Measurements from ENCODE around the gene ARHGAP8. TPM values are rescaled to one million over a fixed set of nuclear protein-coding genes. Genes with fewer than 3 reads are reported as not detected.

Gene ARHGAP8
- total RNA-seq, 2 experiments from 2014 or later: 3.3 to 3.4 TPM

GRCh38 chr22:44727148-44727547 is 25.2 kb upstream of the ARHGAP8 start:
- Mint-ChIP-seq H3K36me3 (ENCODE audit: low read depth) (peaks cover 7% of the 10 kb centered on the region), H3K4me1 (no peaks in the 10 kb centered on the region), H3K27ac (no peak overlapping the region), H3K9me3 (ENCODE audit: low read depth) (no peaks in the 10 kb centered on the region), H3K27me3 (no peaks in the 10 kb centered on the region), H3K4me3 (no peak overlapping the region)
- POLR2A ChIA-PET: no interaction called here
- DNase-seq (no peak), ATAC-seq (no peak)
- intact Hi-C loops (cut with DNase I, micrococcal nuclease): no loop called here
- CTCF ChIA-PET: interaction anchor here (0.6 kb wide), 2 partner anchors 38 to 731 kb away, joined by 3 read pairs; no protein-coding TSS in a partner anchor

- Mint-ChIP-seq H3K27me3 (no peaks in the 10 kb centered on the region), H3K27ac (no peak overlapping the region), H3K4me1 (no peaks in the 10 kb centered on the region), H3K4me3 (no peak overlapping the region), H3K36me3 (ENCODE audit: low read depth) (peaks cover 7% of the 10 kb centered on the region), H3K9me3 (ENCODE audit: low read depth) (no peaks in the 10 kb centered on the region)
- no peak for DNase-seq
- POLR2A ChIA-PET: no interaction called here
- intact Hi-C loops (cut with DNase I, micrococcal nuclease): no loop called here
- CTCF ChIA-PET: interaction anchor here (0.6 kb wide), 1 partner anchor 731 kb away, joined by 3 read pairs; no protein-coding TSS in a partner anchor
- ATAC-seq: no peak
Observed at GRCh38 chr22:44727709-44728108, 24.7 kb upstream of the ARHGAP8 start.

GRCh38 chr22:44728761-44729324 is 23.5 kb upstream of the ARHGAP8 start:
- ChIA-PET CTCF (no interaction called here), POLR2A (no interaction called here)
- H3K27me3 Mint-ChIP-seq: no peaks in the 10 kb centered on the region
- no peaks in the 10 kb centered on the region for H3K4me1 Mint-ChIP-seq
- peaks cover 7% of the 10 kb centered on the region for H3K36me3 Mint-ChIP-seq (ENCODE audit: low read depth)
- no peak overlapping the region for H3K4me3 Mint-ChIP-seq
- H3K27ac Mint-ChIP-seq: no peak overlapping the region
- ATAC-seq (no peak), DNase-seq (no peak)
- no peaks in the 10 kb centered on the region for H3K9me3 Mint-ChIP-seq (ENCODE audit: low read depth)
- intact Hi-C loops (cut with DNase I, micrococcal nuclease): no loop called here

- no peaks in the 10 kb centered on the region for H3K9me3 Mint-ChIP-seq (ENCODE audit: low read depth)
- ATAC-seq (peak; percentile 54), DNase-seq (peak; percentile 28)
- H3K27me3 Mint-ChIP-seq: no peaks in the 10 kb centered on the region
- ChIA-PET POLR2A (no interaction called here), CTCF (interaction anchor here (1.4 kb wide), 1 partner anchor 31 kb away, joined by 3 read pairs; no protein-coding TSS in a partner anchor)
- intact Hi-C loops (cut with DNase I, micrococcal nuclease): no loop called here
- peaks cover 7% of the 10 kb centered on the region for H3K36me3 Mint-ChIP-seq (ENCODE audit: low read depth)
- no peaks in the 10 kb centered on the region for H3K4me1 Mint-ChIP-seq
- no peak overlapping the region for H3K4me3 Mint-ChIP-seq
- no peak overlapping the region for H3K27ac Mint-ChIP-seq
Observed at GRCh38 chr22:44729391-44730021, 22.9 kb upstream of the ARHGAP8 start.

- intact Hi-C loops (cut with DNase I, micrococcal nuclease): no loop called here
- Mint-ChIP-seq H3K27ac (no peak overlapping the region), H3K9me3 (ENCODE audit: low read depth) (no peaks in the 10 kb centered on the region), H3K4me3 (no peak overlapping the region), H3K27me3 (no peaks in the 10 kb centered on the region), H3K4me1 (no peaks in the 10 kb centered on the region), H3K36me3 (ENCODE audit: low read depth) (peaks cover 7% of the 10 kb centered on the region)
- ChIA-PET CTCF (interaction anchor here (1.4 kb wide), 1 partner anchor 32 kb away, joined by 3 read pairs; no protein-coding TSS in a partner anchor), POLR2A (no interaction called here)
- ATAC-seq: no peak
- no peak for DNase-seq
Observed at GRCh38 chr22:44730022-44730393, 22.4 kb upstream of the ARHGAP8 start.

- H3K9me3 Mint-ChIP-seq (ENCODE audit: low read depth): no peaks in the 10 kb centered on the region
- H3K4me3 Mint-ChIP-seq: no peak overlapping the region
- no peaks in the 10 kb centered on the region for H3K4me1 Mint-ChIP-seq
- DNase-seq: no peak
- ChIA-PET CTCF (interaction anchor here (1.4 kb wide), 1 partner anchor 32 kb away, joined by 3 read pairs; no protein-coding TSS in a partner anchor), POLR2A (no interaction called here)
- ATAC-seq: no peak
- no peaks in the 10 kb centered on the region for H3K27me3 Mint-ChIP-seq
- no peak overlapping the region for H3K27ac Mint-ChIP-seq
- H3K36me3 Mint-ChIP-seq (ENCODE audit: low read depth): peaks cover 7% of the 10 kb centered on the region
- intact Hi-C loops (cut with DNase I, micrococcal nuclease): no loop called here
Observed at GRCh38 chr22:44730490-44731356, 21.7 kb upstream of the ARHGAP8 start.

GRCh38 chr22:44731357-44731970 is 20.9 kb upstream of the ARHGAP8 start:
- intact Hi-C loops (cut with DNase I, micrococcal nuclease): no loop called here
- no peaks in the 10 kb centered on the region for H3K9me3 Mint-ChIP-seq (ENCODE audit: low read depth)

GRCh38 chr22:44732017-44732561 is 20.3 kb upstream of the ARHGAP8 start:
- no peaks in the 10 kb centered on the region for H3K9me3 Mint-ChIP-seq (ENCODE audit: low read depth)
- DNase-seq: no peak
- no peak overlapping the region for H3K27ac Mint-ChIP-seq
- no peak for ATAC-seq
- ChIA-PET CTCF (interaction anchor here (0.5 kb wide), 1 partner anchor 27 kb away, joined by 3 read pairs; no protein-coding TSS in a partner anchor), POLR2A (no interaction called here)
- intact Hi-C loops (cut with DNase I, micrococcal nuclease): no loop called here
- no peaks in the 10 kb centered on the region for H3K27me3 Mint-ChIP-seq
- no peaks in the 10 kb centered on the region for H3K4me1 Mint-ChIP-seq
- H3K4me3 Mint-ChIP-seq: no peak overlapping the region
- H3K36me3 Mint-ChIP-seq (ENCODE audit: low read depth): peaks cover 7% of the 10 kb centered on the region

More at GRCh38 chr22:44731357-44731970, 20.9 kb upstream of the ARHGAP8 start:
- ChIA-PET CTCF (no interaction called here), POLR2A (no interaction called here)
- Mint-ChIP-seq H3K36me3 (ENCODE audit: low read depth) (peaks cover 7% of the 10 kb centered on the region), H3K4me1 (no peaks in the 10 kb centered on the region), H3K27ac (no peak overlapping the region), H3K4me3 (no peak overlapping the region), H3K27me3 (no peaks in the 10 kb centered on the region)
- DNase-seq (no peak), ATAC-seq (no peak)

GRCh38 chr22:44732661-44733060 is 19.7 kb upstream of the ARHGAP8 start:
- Mint-ChIP-seq H3K27me3 (no peaks in the 10 kb centered on the region), H3K4me3 (no peak overlapping the region), H3K4me1 (no peaks in the 10 kb centered on the region), H3K36me3 (ENCODE audit: low read depth) (peaks cover 7% of the 10 kb centered on the region), H3K27ac (no peak overlapping the region), H3K9me3 (ENCODE audit: low read depth) (no peaks in the 10 kb centered on the region)
- ChIA-PET CTCF (interaction anchor here (0.5 kb wide), 1 partner anchor 30 kb away, joined by 3 read pairs; no protein-coding TSS in a partner anchor), POLR2A (no interaction called here)
- ATAC-seq (no peak), DNase-seq (no peak)
- intact Hi-C loops (cut with DNase I, micrococcal nuclease): no loop called here

- intact Hi-C loops (cut with DNase I, micrococcal nuclease): no loop called here
- Mint-ChIP-seq H3K27ac (no peak overlapping the region), H3K4me1 (no peaks in the 10 kb centered on the region), H3K36me3 (ENCODE audit: low read depth) (peaks cover 7% of the 10 kb centered on the region), H3K27me3 (no peaks in the 10 kb centered on the region), H3K4me3 (no peak overlapping the region), H3K9me3 (ENCODE audit: low read depth) (no peaks in the 10 kb centered on the region)
- DNase-seq (no peak), ATAC-seq (no peak)
- POLR2A ChIA-PET: no interaction called here
- CTCF ChIA-PET: interaction anchor here (0.6 to 1.9 kb wide), 2 partner anchors 49 to 59 kb away, joined by 4 to 10 read pairs; no protein-coding TSS in a partner anchor
Observed at GRCh38 chr22:44733426-44734106, 18.8 kb upstream of the ARHGAP8 start.

- intact Hi-C loops (cut with DNase I, micrococcal nuclease): no loop called here
- no peaks in the 10 kb centered on the region for H3K9me3 Mint-ChIP-seq (ENCODE audit: low read depth)
Observed at GRCh38 chr22:44734278-44734677, 18.1 kb upstream of the ARHGAP8 start.

More at GRCh38 chr22:44734278-44734677, 18.1 kb upstream of the ARHGAP8 start:
- H3K4me1 Mint-ChIP-seq: no peaks in the 10 kb centered on the region
- no peak overlapping the region for H3K4me3 Mint-ChIP-seq
- ATAC-seq: no peak
- H3K27me3 Mint-ChIP-seq: no peaks in the 10 kb centered on the region
- no peak overlapping the region for H3K27ac Mint-ChIP-seq
- peaks cover 7% of the 10 kb centered on the region for H3K36me3 Mint-ChIP-seq (ENCODE audit: low read depth)
- no peak for DNase-seq
- CTCF ChIA-PET: interaction anchor here (0.6 to 1.9 kb wide), 4 partner anchors 37 to 780 kb away, joined by 4 to 13 read pairs (median 7); no protein-coding TSS in a partner anchor
- POLR2A ChIA-PET: no interaction called here
